Endothelial cell of umbilical vein (primary cell): ENCODE measurements around the gene MMRN1. TPM values are rescaled to one million over a fixed set of nuclear protein-coding genes. Genes with fewer than 3 reads are reported as not detected.

Source experiments
- BruUV-seq: library from RNA; stranded (reverse); fragments of 400-500 nt; replicated peaks from 2 replicates; lab custom pipeline; 2021; lab: Mats Ljungman, UMichigan
- CTCF ChIA-PET: fragments of 300-600, 350-600 bp; sonication (Branson Sonifier 250); formaldehyde crosslinking; loops from one replicate; lab custom pipeline; 2021; ENCODE audit warnings: antibody characterized with exemption, inconsistent platforms; lab: Charles Lee
- POLR2A ChIA-PET: fragments of 300-600, 350-600 bp; sonication (Branson Sonifier 250); formaldehyde crosslinking; loops from one replicate; lab custom pipeline; 2021; ENCODE audit warnings: antibody characterized with exemption, inconsistent platforms; lab: Charles Lee
- DNase-seq: peaks from one replicate; pipeline ENCODE4 v3.0.0-alpha.2; 2011; ENCODE audit warnings: low read depth, low spot score
- FAIRE-seq: peaks from 2 replicates; lab custom pipeline; 2011; peaks lifted over from hg19 to GRCh38; lab: Jason Lieb, UNC
- H2AFZ ChIP-seq: 2 replicates; pipeline ENCODE4 v1.6.0; 2012; ENCODE audit warnings: low read depth, low read length, control low read depth, inconsistent platforms
- H3K27ac ChIP-seq: 2 replicates; pipeline ENCODE4 v1.5.1; 2011; ENCODE audit warnings: low read depth, mild to moderate bottlenecking, control low read depth, low read length, moderate library complexity; ENCODE audit not compliant: insufficient read depth
- H3K27me3 ChIP-seq, 2 experiments: 2 replicates each; pipeline versions ENCODE4 v1.6.0 to v1.6.1; 2011; ENCODE audit warnings: low read length in 2 of 2, mixed read lengths in 1 of 2; ENCODE audit not compliant: control insufficient read depth in 2 of 2, insufficient read depth in 2 of 2
- H3K36me3 ChIP-seq, 2 experiments: 2 replicates in 1 of 2; 3 replicates in 1 of 2; pipeline ENCODE4 v1.5.1; 2011; ENCODE audit warnings: low read length in 2 of 2, mild to moderate bottlenecking in 1 of 2, moderate library complexity in 1 of 2; ENCODE audit not compliant: control insufficient read depth in 2 of 2, insufficient read depth in 2 of 2; ENCODE audit errors: extremely low read depth in 1 of 2
- H3K4me1 ChIP-seq: 3 replicates; pipeline ENCODE4 v1.5.1; 2011; ENCODE audit warnings: mild to moderate bottlenecking, low read length; ENCODE audit not compliant: control insufficient read depth, insufficient read depth; ENCODE audit errors: extremely low read depth
- H3K4me2 ChIP-seq: 2 replicates; pipeline ENCODE4 v1.6.1; 2011; ENCODE audit warnings: low read length, control low read depth, mixed read lengths; ENCODE audit not compliant: insufficient read depth
- H3K4me3 ChIP-seq, 3 experiments: fragments of 200-600 bp in 1 of 3; sonication (generic), shearing (Covaris generic) in 1 of 3; replicated peaks in 1 of 3; 2 replicates each; pipeline ENCODE4 v1.5.1; 2011 to 2016; ENCODE audit warnings: control low read depth in 3 of 3, low read length in 3 of 3, mild to moderate bottlenecking in 2 of 3, inconsistent platforms in 1 of 3, low read depth in 1 of 3, moderate library complexity in 1 of 3; ENCODE audit not compliant: insufficient read depth in 1 of 3
- H3K79me2 ChIP-seq: 2 replicates; pipeline ENCODE4 v1.6.0; 2012; ENCODE audit warnings: low read length, inconsistent platforms; ENCODE audit not compliant: control insufficient read depth, insufficient read depth
- H3K9ac ChIP-seq: replicated peaks from 2 replicates; pipeline ENCODE3; 2011; ENCODE audit warnings: low read length, control low read depth; ENCODE audit not compliant: insufficient read depth; ENCODE audit errors: extremely low read depth
- H3K9me1 ChIP-seq: replicated peaks from 3 replicates; pipeline ENCODE4 v1.6.0; 2011; ENCODE audit warnings: mild to moderate bottlenecking, low read length; ENCODE audit not compliant: control insufficient read depth, insufficient read depth; ENCODE audit errors: extremely low read depth
- H3K9me3 ChIP-seq: replicated peaks from 2 replicates; pipeline ENCODE4 v1.5.1; 2012; ENCODE audit warnings: low read length, inconsistent platforms; ENCODE audit not compliant: control insufficient read depth, insufficient read depth
- H4K20me1 ChIP-seq: replicated peaks from 2 replicates; pipeline ENCODE3; 2011; ENCODE audit warnings: mild to moderate bottlenecking, low read length; ENCODE audit not compliant: control insufficient read depth, insufficient read depth; ENCODE audit errors: extremely low read depth
- CTCF ChIP-seq, 2 donors: IDR thresholded peaks; 1 replicate in 1 of 2; 2 replicates in 1 of 2; pipeline ENCODE4 v1.5.1; 2011; ENCODE audit warnings: low read length in 2 of 2, mild to moderate bottlenecking in 2 of 2, moderate library complexity in 2 of 2, control low read depth in 1 of 2, inconsistent platforms in 1 of 2, low read depth in 1 of 2; ENCODE audit not compliant: insufficient read depth in 1 of 2; ENCODE audit errors: extremely low read depth in 1 of 2
- EZH2 ChIP-seq: IDR thresholded peaks from 2 replicates; pipeline ENCODE4 v1.6.1; 2012; ENCODE audit warnings: borderline replicate concordance, low read depth, mild to moderate bottlenecking, moderate library complexity, low read length, inconsistent platforms; ENCODE audit not compliant: severe bottlenecking
- FOS ChIP-seq: IDR thresholded peaks from 2 replicates; pipeline ENCODE4 v1.6.1; 2011; ENCODE audit warnings: mild to moderate bottlenecking, low read length, moderate library complexity, borderline replicate concordance; ENCODE audit not compliant: insufficient read depth
- GATA2 ChIP-seq: IDR thresholded peaks from 2 replicates; pipeline ENCODE4 v1.7.0; 2011; ENCODE audit warnings: low read depth, mild to moderate bottlenecking, moderate library complexity, mixed read lengths, low read length; ENCODE audit not compliant: insufficient read length, insufficient read depth
- JUN ChIP-seq: IDR thresholded peaks from 2 replicates; pipeline ENCODE4 v1.6.1; 2011; ENCODE audit warnings: borderline replicate concordance, low read depth; ENCODE audit not compliant: insufficient read length, insufficient read depth
- MAX ChIP-seq: IDR thresholded peaks from 2 replicates; pipeline ENCODE4 v1.6.1; 2011; ENCODE audit not compliant: insufficient read depth, insufficient read length
- MYC ChIP-seq: IDR thresholded peaks from one replicate; pipeline ENCODE4 v1.6.1; 2011; ENCODE audit warnings: mild to moderate bottlenecking, low read depth, low read length
- POLR2A ChIP-seq: IDR thresholded peaks from 2 replicates; pipeline ENCODE4 v1.6.1; 2012; ENCODE audit warnings: low read depth, mild to moderate bottlenecking, control low read depth, low read length
- POLR2AphosphoS5 ChIP-seq: IDR thresholded peaks from 2 replicates; pipeline ENCODE4 v1.6.1; 2012; ENCODE audit warnings: low read depth, mild to moderate bottlenecking, control low read depth, low read length, moderate library complexity; ENCODE audit not compliant: insufficient read depth
- dilution Hi-C: fragments of 300-500 bp; cut with MboI; formaldehyde crosslinking; loops from one replicate; pipeline ENCODE4 v1.15.0; 2019; ENCODE audit warnings: low sequenced_read_pairs; ENCODE audit not compliant: extremely low pct_ligation_motif_present
- intact Hi-C: fragments of 100-400 bp; cut with micrococcal nuclease; formaldehyde crosslinking; loops from one replicate; pipeline ENCODE4 v1.10.0; 2022
- polyA plus RNA-seq, 4 experiments: library from polyadenylated mRNA; depleted of rRNA in 3 of 4; stranded (reverse) in 3 of 4; unstranded in 1 of 4; fragments of >200 nt; gene quantifications; 2 replicates each; pipeline versions ENCODE4 v1.2.1 to v1.2.3, GENCODE V29; 2011 to 2012; ENCODE audit warnings: missing spikeins in 1 of 4
- total RNA-seq: library from RNA; stranded (reverse); gene quantifications from 2 replicates; pipeline ENCODE4 v1.2.3, GENCODE V29; 2021

Gene MMRN1
- total and polyA plus RNA-seq, 2 donors (not counting 3 experiments of a cell fraction or from before 2014, with no cell fraction given), result 143 to 414 TPM

- H3K36me3 ChIP-seq, result no peaks in the 10 kb centered on the region
- DNase-seq (peak; percentile 34), FAIRE-seq (no peak)
- no peaks in the 10 kb centered on the region for H4K20me1 ChIP-seq
- dilution Hi-C loops (no loop called here), intact Hi-C loops (no loop called here)
- BruUV-seq, result no TSS peak
- no peak overlapping the region for H3K9ac ChIP-seq
- no peaks in the 10 kb centered on the region for H3K9me3 ChIP-seq
- TF ChIP-seq MYC (no peak), FOS (no peak), POLR2AphosphoS5 (no peak), POLR2A (no peak), EZH2 (no peak), JUN (no peak), MAX (no peak), CTCF (IDR thresholded peaks at IDR 0.05; ENCODE audit: extremely low read depth in 1 of 2, insufficient read depth in 1 of 2, low read depth in 1 of 2, low read length in 2 of 2) (no peak), GATA2 (no peak)
- H3K79me2 ChIP-seq, result no peaks in the 10 kb centered on the region
- peaks cover 10% of the 10 kb centered on the region for H3K4me1 ChIP-seq
- ChIA-PET POLR2A (no interaction called here), CTCF (interaction anchor here (0.7 to 4.7 kb wide), 3 partner anchors 8 to 153 kb away, joined by 3 to 28 read pairs (median 3); no protein-coding TSS in a partner anchor)
- no peaks in the 10 kb centered on the region for H3K27me3 ChIP-seq
- H3K4me2 ChIP-seq, result peak overlapping the region; percentile 31
- H3K9me1 ChIP-seq, result no peaks in the 10 kb centered on the region
- H3K27ac ChIP-seq, result peak overlapping the region; percentile 32
- peak overlapping the region; percentile 83 for H2AFZ ChIP-seq
- H3K4me3 ChIP-seq, result no peak overlapping the region
Measured at GRCh38 chr4:89876548-89876947, 18.1 kb upstream of the MMRN1 start.
